Loucy (cell line): ENCODE measurements around the gene PC.

ENCODE experiments used
- H2AFZ ChIP-seq: fragments of 200-600 bp; sonication (generic); 2 replicates; pipeline ENCODE4 v1.6.0; 2016; ENCODE audit warnings: antibody characterized with exemption, mild to moderate bottlenecking, low read length, moderate library complexity
- H3F3A ChIP-seq: fragments of 200-600 bp; 2 replicates; pipeline ENCODE4 v1.6.0; 2016; ENCODE audit warnings: antibody characterized with exemption, low read depth, mild to moderate bottlenecking
- H3K27me3 ChIP-seq: fragments of 200-600 bp; sonication (generic); 2 replicates; pipeline ENCODE4 v1.6.1; 2014; ENCODE audit warnings: low read length, mild to moderate bottlenecking; ENCODE audit not compliant: insufficient read depth, poor library complexity, severe bottlenecking
- H3K36me3 ChIP-seq: fragments of 200-600 bp; sonication (generic); 2 replicates; pipeline ENCODE4 v1.6.1; 2016; ENCODE audit warnings: low read length; ENCODE audit not compliant: insufficient read depth
- H3K4me1 ChIP-seq: fragments of 200-600 bp; sonication (generic); 2 replicates; pipeline ENCODE4 v1.5.1; 2014; ENCODE audit warnings: low read length, mild to moderate bottlenecking; ENCODE audit not compliant: insufficient read depth, poor library complexity, severe bottlenecking
- H3K4me2 ChIP-seq: fragments of 200-600 bp; sonication (generic); 2 replicates; pipeline ENCODE4 v1.6.0; 2014; ENCODE audit warnings: antibody characterized with exemption, low read length, low read depth, mild to moderate bottlenecking; ENCODE audit not compliant: poor library complexity, severe bottlenecking
- H3K4me3 ChIP-seq: fragments of 200-600 bp; sonication (generic); 2 replicates; pipeline ENCODE4 v1.5.1; 2014; ENCODE audit warnings: low read length, mild to moderate bottlenecking, mixed read lengths; ENCODE audit not compliant: poor library complexity, severe bottlenecking
- H3K79me2 ChIP-seq: fragments of 200-600 bp; sonication (generic); 2 replicates; pipeline ENCODE4 v1.6.1; 2014; ENCODE audit warnings: low read length; ENCODE audit not compliant: insufficient read depth
- H3K9ac ChIP-seq: fragments of 200-600 bp; sonication (generic); 2 replicates; pipeline ENCODE4 v1.6.0; 2014; ENCODE audit warnings: mild to moderate bottlenecking, low read depth, low read length, moderate library complexity; ENCODE audit not compliant: poor library complexity, severe bottlenecking
- H3K9me2 ChIP-seq: fragments of 200-600 bp; sonication (generic); replicated peaks from 2 replicates; pipeline ENCODE4 v1.6.1; 2016; ENCODE audit warnings: low read depth, low read length, mixed read lengths
- H3K9me3 ChIP-seq: fragments of 200-600 bp; sonication (generic); 2 replicates; pipeline ENCODE4 v1.6.1; 2014; ENCODE audit warnings: mild to moderate bottlenecking, antibody characterized with exemption, low read length, low read depth; ENCODE audit not compliant: insufficient read depth
- H4K20me1 ChIP-seq: fragments of 200-600 bp; sonication (generic); 2 replicates; pipeline ENCODE4 v1.6.0; 2014; ENCODE audit warnings: antibody characterized with exemption, low read length, mild to moderate bottlenecking; ENCODE audit not compliant: insufficient read depth, poor library complexity, severe bottlenecking
- CTCF ChIP-seq: fragments of 200-600 bp; sonication (generic); conservative IDR thresholded peaks from 2 replicates; pipeline ENCODE4 v1.5.1; 2014; ENCODE audit warnings: mild to moderate bottlenecking, antibody characterized with exemption, low read length
- EZH2phosphoT487 ChIP-seq: fragments of 200-600 bp; IDR thresholded peaks from 2 replicates; pipeline ENCODE4 v1.6.1; 2018; ENCODE audit warnings: antibody characterized with exemption, mild to moderate bottlenecking, moderate library complexity, borderline replicate concordance

The PC gene

GRCh38 chr11:66987924-66988637 is 29.9 kb upstream of the PC start:
- Histone ChIP-seq H3K4me2 (no peak overlapping the region), H3K27me3 (no peaks in the 10 kb centered on the region), H3K9ac (no peak overlapping the region)

DNA sequence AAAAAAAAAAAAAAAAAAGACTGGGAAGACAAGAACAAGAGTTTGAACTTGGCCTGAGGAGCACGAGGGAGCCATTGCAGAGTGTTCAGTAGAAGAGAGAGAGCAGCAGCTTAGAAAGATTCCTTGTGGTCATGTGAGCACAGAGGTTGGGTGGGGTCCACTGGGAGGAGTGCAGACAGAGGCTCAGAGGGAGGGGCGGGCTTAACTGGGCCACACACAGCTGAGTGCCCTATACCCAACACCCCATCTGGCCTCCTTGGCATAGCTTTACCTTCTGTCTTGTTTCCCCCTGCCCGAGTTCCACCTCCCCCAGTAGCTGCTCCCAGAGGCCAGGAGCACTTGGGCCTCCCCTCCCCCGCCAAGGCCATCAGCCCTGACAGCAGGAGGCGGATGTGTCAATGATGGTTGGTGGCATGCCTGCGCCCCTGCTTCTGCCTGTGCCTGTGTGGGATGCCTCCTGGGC is 29.0 kb upstream of the PC start:
- Histone ChIP-seq H3F3A (no peaks in the 10 kb centered on the region), H4K20me1 (no peaks in the 10 kb centered on the region), H3K4me2 (no peak overlapping the region), H3K9me2 (no peaks in the 10 kb centered on the region), H2AFZ (no peak overlapping the region), H3K36me3 (no peaks in the 10 kb centered on the region), H3K4me1 (peaks cover 11% of the 10 kb centered on the region), H3K9me3 (no peaks in the 10 kb centered on the region), H3K9ac (no peak overlapping the region), H3K27me3 (no peaks in the 10 kb centered on the region), H3K79me2 (no peaks in the 10 kb centered on the region), H3K4me3 (no peak overlapping the region)
- TF ChIP-seq EZH2phosphoT487 (no peak), CTCF (no peak)

More at GRCh38 chr11:66987924-66988637, 29.9 kb upstream of the PC start:
- H4K20me1 ChIP-seq: no peaks in the 10 kb centered on the region
- no peaks in the 10 kb centered on the region for H3K9me2 ChIP-seq
- no peaks in the 10 kb centered on the region for H3K9me3 ChIP-seq
- H3K36me3 ChIP-seq: no peaks in the 10 kb centered on the region
- H3F3A ChIP-seq: no peaks in the 10 kb centered on the region
- H3K4me3 ChIP-seq: no peak overlapping the region
- H3K4me1 ChIP-seq: peaks cover 9% of the 10 kb centered on the region
- no peaks in the 10 kb centered on the region for H3K79me2 ChIP-seq
- TF ChIP-seq CTCF (no peak), EZH2phosphoT487 (no peak)
- no peak overlapping the region for H2AFZ ChIP-seq

DNA sequence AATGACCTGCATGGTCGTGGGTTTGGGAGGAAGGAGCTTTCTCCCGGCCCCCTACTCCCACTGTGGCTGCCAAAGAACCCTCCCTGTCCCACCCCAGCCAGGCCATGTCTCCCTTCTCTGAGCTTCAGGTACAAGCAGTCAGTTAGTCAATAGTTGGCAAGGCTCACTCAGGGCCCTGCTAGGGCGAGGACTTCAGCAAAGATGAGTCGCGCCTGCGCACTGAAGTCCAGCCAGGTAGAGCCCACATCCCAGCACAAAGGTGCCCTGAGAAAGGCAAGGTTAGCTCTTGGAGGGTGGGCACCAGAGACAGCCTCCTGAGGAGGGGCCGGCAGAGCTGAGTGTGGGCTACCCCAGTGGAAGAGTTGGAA is 28.0 kb upstream of the PC start:
- Histone ChIP-seq H2AFZ (no peak overlapping the region), H3K9ac (no peak overlapping the region), H3K27me3 (no peaks in the 10 kb centered on the region), H4K20me1 (no peaks in the 10 kb centered on the region), H3K9me3 (no peaks in the 10 kb centered on the region), H3K4me2 (no peak overlapping the region), H3K36me3 (no peaks in the 10 kb centered on the region), H3F3A (no peaks in the 10 kb centered on the region), H3K9me2 (no peaks in the 10 kb centered on the region), H3K4me3 (no peak overlapping the region), H3K4me1 (peaks cover 15% of the 10 kb centered on the region), H3K79me2 (no peaks in the 10 kb centered on the region)
- TF ChIP-seq EZH2phosphoT487 (no peak), CTCF (no peak)
